Skin epidermis (tissue), 12 donors: ENCODE measurements around the gene OR1K1.

ENCODE experiments used
- H3K27ac ChIP-seq, 21 experiments: fragments of 200-600 bp; sonication (generic) in 11 of 21; one replicate each; pipeline ENCODE4 v1.5.0; 2020; ENCODE audit warnings: mild to moderate bottlenecking in 3 of 21, inconsistent platforms in 2 of 21, moderate library complexity in 2 of 21
- H3K4me3 ChIP-seq, 7 experiments: fragments of 200-600 bp; sonication (generic) in 2 of 7; one replicate each; pipeline ENCODE4 v1.5.0; 2020; ENCODE audit warnings: inconsistent platforms in 2 of 7, mild to moderate bottlenecking in 2 of 7, moderate library complexity in 1 of 7

OR1K1 gene

GRCh38 chr9:122846371-122846940 is 46.5 kb downstream of the OR1K1 start:
- Histone ChIP-seq H3K4me3 (no peak overlapping the region), H3K27ac (no peak overlapping the region)

GRCh38 chr9:122848256-122848943 is 48.5 kb downstream of the OR1K1 start:
- H3K4me3 ChIP-seq = no peak overlapping the region
- H3K27ac ChIP-seq = no peak overlapping the region
